WI38 (cell line): ENCODE data around the gene CBLC.
A peak's percentile ranks its signal among the peaks of the same experiment; 100 is the strongest.

Experiments used
- H3K4me3 ChIP-seq: 2 replicates; pipeline ENCODE4 v1.5.1; 2011; ENCODE audit warnings: low read depth, mild to moderate bottlenecking, control low read depth, low read length
- CTCF ChIP-seq: IDR thresholded peaks from 2 replicates; pipeline ENCODE4 v1.5.1; 2012; ENCODE audit warnings: low read depth, mild to moderate bottlenecking, control low read depth, low read length

The CBLC gene

GRCh38 chr19:44757057-44757734 is 20.5 kb upstream of the CBLC start:
- H3K4me3 ChIP-seq = peak overlapping the region; percentile 52
- TF ChIP-seq CTCF = no peak

- no peak for TF ChIP-seq CTCF
Measured at GRCh38 chr19:44757735-44758505, 19.8 kb upstream of the CBLC start.

GRCh38 chr19:44758596-44758995 is 19.1 kb upstream of the CBLC start:
- no peak for TF ChIP-seq CTCF
- peak overlapping the region; percentile 52 for H3K4me3 ChIP-seq

More at GRCh38 chr19:44757735-44758505, 19.8 kb upstream of the CBLC start:
- H3K4me3 ChIP-seq = peak overlapping the region; percentile 52

- H3K4me3 ChIP-seq = no peak overlapping the region
- no peak for TF ChIP-seq CTCF
Measured at GRCh38 chr19:44759083-44759804, 18.4 kb upstream of the CBLC start.

DNA sequence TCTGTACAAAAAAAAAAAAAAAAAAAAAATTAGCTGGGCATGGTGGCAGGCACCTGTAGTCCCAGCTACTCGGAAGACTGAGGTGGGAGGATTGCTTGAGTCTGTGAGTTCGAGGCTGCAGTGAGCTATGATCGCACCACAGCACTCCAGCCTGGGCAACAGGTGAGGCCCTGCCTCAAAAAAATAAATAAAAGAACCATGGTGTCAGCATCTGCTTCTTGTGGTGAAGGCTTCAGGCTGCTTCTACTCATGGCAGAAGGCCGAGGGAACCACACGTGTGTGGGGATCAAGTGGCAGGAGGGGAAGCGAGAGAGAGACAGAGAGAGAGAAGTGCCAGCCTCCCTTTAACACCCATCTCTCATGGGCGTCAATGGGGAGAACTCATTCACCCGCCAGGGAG is 15.7 kb upstream of the CBLC start:
- no peak for TF ChIP-seq CTCF

GRCh38 chr19:44765033-44765948 is 12.4 kb upstream of the CBLC start:
- TF ChIP-seq CTCF = no peak
- no peak overlapping the region for H3K4me3 ChIP-seq

More for the DNA sequence above, 15.7 kb upstream of the CBLC start:
- no peak overlapping the region for H3K4me3 ChIP-seq
